GM23338 (cell line): ENCODE data around the gene MRPL44. TPM values are rescaled to one million over a fixed set of nuclear protein-coding genes. Genes with fewer than 3 reads are reported as not detected.

Experiments used
- ATAC-seq: fragments of 200-7000 bp; cut with Tn5 transposase; 3 replicates; pipeline ENCODE4 v1.9.1; 2020
- DNase-seq: peaks from one replicate; pipeline ENCODE4 v3.0.0-alpha.2; 2015; ENCODE audit warnings: low spot score
- H2AFZ ChIP-seq: fragments of 200-600 bp; sonication (generic); 2 replicates; pipeline ENCODE4 v1.8.0; 2016; ENCODE audit warnings: antibody characterized with exemption, mild to moderate bottlenecking, moderate library complexity
- H3F3A ChIP-seq: fragments of 200-600 bp; sonication (generic); replicated peaks from 2 replicates; pipeline ENCODE4 v1.8.0; 2017; ENCODE audit warnings: antibody characterized with exemption, mixed run types, low read depth
- H3K27ac ChIP-seq: fragments of 200-600 bp; sonication (generic); 2 replicates; pipeline ENCODE4 v1.6.1; 2016; ENCODE audit warnings: low read depth
- H3K27me3 ChIP-seq: fragments of 200-600 bp; sonication (generic); 2 replicates; pipeline ENCODE4 v1.8.0; 2016; ENCODE audit warnings: mild to moderate bottlenecking, mixed run types, moderate library complexity; ENCODE audit not compliant: insufficient read depth
- H3K36me3 ChIP-seq: fragments of 200-600 bp; sonication (generic); 2 replicates; pipeline ENCODE4 v1.8.0; 2016; ENCODE audit warnings: mild to moderate bottlenecking; ENCODE audit not compliant: insufficient read depth
- H3K4me1 ChIP-seq: fragments of 200-600 bp; sonication (generic); 2 replicates; pipeline ENCODE4 v1.8.0; 2016; ENCODE audit warnings: mild to moderate bottlenecking, moderate library complexity; ENCODE audit not compliant: insufficient read depth
- H3K4me2 ChIP-seq: fragments of 200-600 bp; sonication (generic); 2 replicates; pipeline ENCODE4 v1.7.1; 2017; ENCODE audit warnings: mixed run types
- H3K4me3 ChIP-seq: fragments of 200-600 bp; sonication (generic); 2 replicates; pipeline ENCODE4 v1.6.1; 2016; ENCODE audit warnings: mixed run types
- H3K79me2 ChIP-seq: fragments of 200-600 bp; sonication (generic); replicated peaks from 2 replicates; pipeline ENCODE4 v1.8.0; 2017; ENCODE audit warnings: mild to moderate bottlenecking; ENCODE audit not compliant: insufficient read depth
- H3K9me2 ChIP-seq: fragments of 200-600 bp; sonication (generic); 2 replicates; pipeline ENCODE4 v1.8.0; 2017; ENCODE audit not compliant: insufficient read depth
- H4K20me1 ChIP-seq: fragments of 200-600 bp; sonication (generic); replicated peaks from 2 replicates; pipeline ENCODE4 v1.8.0; 2017; ENCODE audit warnings: mild to moderate bottlenecking; ENCODE audit not compliant: insufficient read depth
- H3K27ac Mint-ChIP-seq: 2 replicates; pipeline ENCODE4 v1.8.0; 2020; ENCODE audit warnings: inconsistent platforms, mild to moderate bottlenecking, moderate library complexity, mixed read lengths
- H3K27me3 Mint-ChIP-seq: 3 replicates; pipeline ENCODE4 v1.8.0; 2022; ENCODE audit warnings: low read depth, mild to moderate bottlenecking, moderate library complexity, mixed read lengths, inconsistent platforms; ENCODE audit not compliant: insufficient read depth, poor library complexity
- H3K36me3 Mint-ChIP-seq: 3 replicates; pipeline ENCODE4 v1.8.0; 2021; ENCODE audit warnings: low read depth, mild to moderate bottlenecking, inconsistent platforms, moderate library complexity, mixed read lengths
- H3K4me1 Mint-ChIP-seq: 3 replicates; pipeline ENCODE4 v1.8.0; 2020; ENCODE audit warnings: mild to moderate bottlenecking, inconsistent platforms, mixed read lengths
- H3K4me3 Mint-ChIP-seq: 3 replicates; pipeline ENCODE4 v1.8.0; 2021; ENCODE audit warnings: moderate library complexity, mild to moderate bottlenecking, inconsistent platforms, mixed read lengths
- H3K9me3 Mint-ChIP-seq: 3 replicates; pipeline ENCODE4 v1.8.0; 2020; ENCODE audit warnings: moderate library complexity, mild to moderate bottlenecking, inconsistent platforms, mixed read lengths
- CREB1 ChIP-seq: fragments of 250-450 bp; sonication (Bioruptor Pico); IDR thresholded peaks from 2 replicates; pipeline ENCODE4 v1.5.0; 2020; ENCODE audit warnings: low read depth, mild to moderate bottlenecking, moderate library complexity
- CTCF ChIP-seq, 2 experiments: fragments of 200-600 bp in 1 of 2; sonication (generic) in 1 of 2; conservative IDR thresholded peaks; 2 replicates each; pipeline versions ENCODE4 v1.5.1 to v1.6.1; 2016 to 2017; ENCODE audit warnings: antibody characterized with exemption in 2 of 2, low read depth in 2 of 2, mild to moderate bottlenecking in 2 of 2, moderate library complexity in 1 of 2
- EZH2 ChIP-seq: fragments of 200-600 bp; sonication (generic); IDR thresholded peaks from one replicate; pipeline ENCODE4 v1.8.0; 2017; ENCODE audit warnings: antibody characterized with exemption, mild to moderate bottlenecking, low read depth; ENCODE audit not compliant: unreplicated experiment
- JUNB ChIP-seq: IDR thresholded peaks from one replicate; pipeline ENCODE4 v1.6.1; 2016; ENCODE audit warnings: antibody characterized with exemption; ENCODE audit not compliant: unreplicated experiment
- POLR2AphosphoS5 ChIP-seq: IDR thresholded peaks from 2 replicates; pipeline ENCODE4 v1.6.1; 2016; ENCODE audit warnings: antibody characterized with exemption, low read depth
- REST ChIP-seq: IDR thresholded peaks from one replicate; pipeline ENCODE4 v1.6.1; 2018; ENCODE audit warnings: antibody characterized with exemption; ENCODE audit not compliant: unreplicated experiment
- STAT1 ChIP-seq: IDR thresholded peaks from one replicate; pipeline ENCODE4 v1.6.1; 2016; ENCODE audit warnings: antibody characterized with exemption; ENCODE audit not compliant: unreplicated experiment
- ZNF114 ChIP-seq: fragments of 250-450 bp; sonication (Bioruptor Pico); IDR thresholded peaks from 2 replicates; pipeline ENCODE4 v1.5.0; 2020; ENCODE audit warnings: mild to moderate bottlenecking, moderate library complexity
- ZNF331 ChIP-seq: fragments of 250-450 bp; sonication (Bioruptor Pico); IDR thresholded peaks from 2 replicates; pipeline ENCODE4 v1.5.0; 2020; ENCODE audit warnings: low read depth, mild to moderate bottlenecking, moderate library complexity
- polyA plus RNA-seq: library from polyadenylated mRNA; unstranded; fragments of >200 nt; fragmentation: Nextera tagmentation; extraction: Ambion mirVana; gene quantifications from 2 replicates; pipeline ENCODE4 v1.2.1, GENCODE V29; 2016
- total RNA-seq: library from RNA; depleted of rRNA; stranded (reverse); fragments of >200 nt; shearing (Covaris generic); gene quantifications from 2 replicates; pipeline ENCODE4 v1.2.3, GENCODE V29; 2014

The MRPL44 gene
- total and polyA plus RNA-seq, 2 experiments from 2014 or later = 38.4 to 55.8 TPM

- no peak for TF ChIP-seq REST
- no peak for TF ChIP-seq POLR2AphosphoS5
- no peak for TF ChIP-seq CREB1 (CRISPR knock-in tag)
Observed at GRCh38 chr2:223991611-223992010, 34.3 kb downstream of the MRPL44 start (continued).

- Histone ChIP-seq H3K27ac (no peak overlapping the region), H3K79me2 (no peaks in the 10 kb centered on the region), H3K4me2 (no peak overlapping the region), H2AFZ (no peak overlapping the region), H3K4me1 (0 out of 2 replicates have a peak, but pooled peaks cover 3% of the 10 kb centered on the region), H3K36me3 (no peaks in the 10 kb centered on the region), H3K27me3 (no peaks in the 10 kb centered on the region), H3K9me2 (no peaks in the 10 kb centered on the region), H3K4me3 (no peak overlapping the region), H4K20me1 (no peaks in the 10 kb centered on the region), H3F3A (no peaks in the 10 kb centered on the region)
- peak; percentile 73 for ATAC-seq
- Mint-ChIP-seq H3K4me1 (peaks cover 10% of the 10 kb centered on the region), H3K36me3 (peaks cover 5% of the 10 kb centered on the region; the same call in 1 of the 3 replicates), H3K9me3 (no peaks in the 10 kb centered on the region), H3K4me3 (no peak overlapping the region), H3K27ac (no peak overlapping the region), H3K27me3 (peaks cover 4% of the 10 kb centered on the region)
- TF ChIP-seq CTCF (conservative IDR thresholded peaks at IDR 0.05; ENCODE audit: low read depth in 2 of 2) (peak; percentile 92 to 95), STAT1 (no peak)
- peak; percentile 89 for DNase-seq
Observed at GRCh38 chr2:223993634-223994232, 36.5 kb downstream of the MRPL44 start.

GRCh38 chr2:223994562-223995162 is 37.4 kb downstream of the MRPL44 start:
- H3K9me2 ChIP-seq = no peaks in the 10 kb centered on the region
- no peak overlapping the region for H2AFZ ChIP-seq
- H3K27me3 ChIP-seq = no peaks in the 10 kb centered on the region
- 0 out of 2 replicates have a peak, but pooled peaks cover 3% of the 10 kb centered on the region for H3K4me1 ChIP-seq
- H3K27me3 Mint-ChIP-seq = peaks cover 2% of the 10 kb centered on the region
- no peak overlapping the region for H3K27ac ChIP-seq
- no peaks in the 10 kb centered on the region for H3F3A ChIP-seq
- H3K36me3 ChIP-seq = no peaks in the 10 kb centered on the region
- no peak for DNase-seq
- peaks cover 4% of the 10 kb centered on the region for H3K4me1 Mint-ChIP-seq
- no peak for ATAC-seq
- H4K20me1 ChIP-seq = no peaks in the 10 kb centered on the region
- H3K9me3 Mint-ChIP-seq = no peaks in the 10 kb centered on the region
- H3K4me3 Mint-ChIP-seq = no peak overlapping the region
- no peak overlapping the region for H3K4me2 ChIP-seq
- no peak overlapping the region for H3K27ac Mint-ChIP-seq
- H3K79me2 ChIP-seq = no peaks in the 10 kb centered on the region
- peaks cover 7% of the 10 kb centered on the region for H3K36me3 Mint-ChIP-seq
- H3K4me3 ChIP-seq = no peak overlapping the region
- no peak for TF ChIP-seq CREB1 (CRISPR knock-in tag)
- TF ChIP-seq ZNF114 (CRISPR knock-in tag) = no peak
- TF ChIP-seq JUNB = no peak
- TF ChIP-seq POLR2AphosphoS5 = no peak
- TF ChIP-seq STAT1 = no peak
- no peak for TF ChIP-seq EZH2
- no peak for TF ChIP-seq CTCF (conservative IDR thresholded peaks at IDR 0.05; ENCODE audit: low read depth in 2 of 2)
- TF ChIP-seq ZNF331 = no peak
